B cell (primary cell): ENCODE measurements around the gene NPIPA7.
"Not testable (repeated sequence)": the region's sequence is repeated elsewhere in the genome, so short reads cannot be mapped to it uniquely, and the experiment has no call there.

Source experiments
- CTCF ChIP-seq: fragments of 200-600 bp; IDR thresholded peaks from one replicate; pipeline ENCODE4 v1.8.0; 2022; ENCODE audit warnings: antibody characterized with exemption, mild to moderate bottlenecking
- EZH2 ChIP-seq: IDR thresholded peaks from 2 replicates; pipeline ENCODE4 v1.6.1; 2012; ENCODE audit warnings: borderline replicate concordance, low read depth, mild to moderate bottlenecking, moderate library complexity, low read length; ENCODE audit not compliant: insufficient read depth, poor library complexity, severe bottlenecking

GRCh38 chr16:16357556-16357955 is 21.4 kb upstream of the NPIPA7 start:
- TF ChIP-seq CTCF, EZH2: not testable (repeated sequence)
